Heart right ventricle (tissue), 16 donors: ENCODE measurements around the gene CLEC2D. TPM values are rescaled to one million over a fixed set of nuclear protein-coding genes. Genes with fewer than 3 reads are reported as not detected.
"Not testable (repeated sequence)": the region's sequence is repeated elsewhere in the genome, so short reads cannot be mapped to it uniquely, and the experiment has no call there.

ENCODE experiments used
- ATAC-seq, 8 donors: fragments of 200-7000 bp; cut with Tn5 transposase; one replicate each; pipeline ENCODE4 v1.9.1; 2020; ENCODE audit warnings: mild to moderate bottlenecking in 8 of 8, moderate library complexity in 8 of 8, moderate number of reproducible peaks in 1 of 8
- DNase-seq, 2 donors: peaks; one replicate each; pipeline ENCODE4 v3.0.0-alpha.2; 2020
- H3K27ac ChIP-seq, 10 donors: fragments of 200-600 bp; sonication (generic) in 2 of 10; one replicate each; pipeline versions ENCODE4 v1.5.0 to v1.8.0; 2020 to 2022; ENCODE audit warnings: mild to moderate bottlenecking in 3 of 10
- H3K27me3 ChIP-seq, 7 donors: fragments of 200-600 bp; one replicate each; pipeline ENCODE4 v1.8.0; 2021 to 2022; ENCODE audit warnings: mild to moderate bottlenecking in 2 of 7
- H3K36me3 ChIP-seq, 9 donors: fragments of 200-600 bp; sonication (generic) in 1 of 9; one replicate each; pipeline versions ENCODE4 v1.5.0 to v1.8.0; 2020 to 2022; ENCODE audit warnings: mild to moderate bottlenecking in 2 of 9
- H3K4me1 ChIP-seq, 9 donors: fragments of 200-600 bp; sonication (generic) in 1 of 9; one replicate each; pipeline versions ENCODE4 v1.5.0 to v1.8.0; 2020 to 2022; ENCODE audit warnings: mild to moderate bottlenecking in 4 of 9
- H3K4me3 ChIP-seq, 10 donors: fragments of 200-600 bp; sonication (generic) in 2 of 10; one replicate each; pipeline versions ENCODE4 v1.5.0 to v1.8.0; 2020 to 2022; ENCODE audit warnings: mild to moderate bottlenecking in 7 of 10, moderate library complexity in 2 of 10
- H3K9me3 ChIP-seq, 11 donors: fragments of 200-600 bp in 10 of 11; sonication (generic) in 2 of 11; one replicate each; pipeline versions ENCODE4 v1.5.0 to v1.8.0; 2013 to 2022; ENCODE audit warnings: mild to moderate bottlenecking in 2 of 11, control low read depth in 1 of 11, moderate library complexity in 1 of 11
- CTCF ChIP-seq, 9 donors: fragments of 200-600 bp; sonication (generic) in 2 of 9; IDR thresholded peaks; one replicate each; pipeline versions ENCODE4 v1.5.0 to v1.8.0; 2021 to 2022; ENCODE audit warnings: antibody characterized with exemption in 9 of 9, mild to moderate bottlenecking in 5 of 9, moderate library complexity in 1 of 9
- WGBS, 2 donors: extraction: QIAGEN DNeasy Blood & Tissue Kit; methylation state at CpG; one replicate each; pipeline ENCODE4 v1.1.7; 2013; ENCODE audit warnings: inconsistent platforms in 1 of 2; 5-methylcytosine and 5-hydroxymethylcytosine counted together
- intact Hi-C, 10 donors: fragments of 100-400 bp; cut with DNase I; formaldehyde crosslinking; loops; one replicate each; pipeline versions ENCODE4 v1.11.1 to v1.14.2; 2022
- polyA plus RNA-seq, 2 donors: library from polyadenylated mRNA; stranded (reverse); fragments of 200-250 nt; gene quantifications; one replicate each; pipeline ENCODE4 v1.2.3, GENCODE V29; 2013
- total RNA-seq, 10 donors: library from RNA; stranded (reverse); fragmentation: NEBNext Ultra II Directional in 3 of 10; extraction: Animal tissue kit (Norgen Biotek cat#: 25700) in 3 of 10; gene quantifications; one replicate each; pipeline versions ENCODE4 v1.2.1 to v1.2.4, GENCODE V29; 2021 to 2023
- donor health status: Arrhythmogenic right ventricular cardiomyopathy.
- donor health status: ischemic (EF 13 %, LVEDD 7.1; RV severe dilation, severe dysfunction).
- donor health status: healthy with polysubstance abuse.
- donor health status: DM: no; HTN: yes; CAD: no.
- donor health status: DM: no; HTN: no; CAD: no.
- donor health status: ischemic (EF 25% LVEDD 6.9; RV normal size, moderate dysfunction).
- donor health status: ischemic (EF 25% LVEDD 5.7; RV mildly dilated, moderate dysfunction).
- donor health status: healthy.
- donor health status: DM: yes; HTN: yes; CAD: no.
- donor health status: Ischemic cardiomyopathy.
- donor health status: ischemic (EF 35%, LVEDD 5.7; RV mildly dilated, moderate dysfunction).
- donor health status: nonischemic (EF 11% LVEDD 7.7; RV severe dilation, severe dysfunction).
- donor health status: DM: yes; HTN: yes; CAD: no.
- donor health status: PGD.
- donor health status: ischemic (EF 29% LVEDD 5.4; RV normal size, mild dysfunction).
- donor health status: nonischemic (EF 23%, LVEDD 6.1; RV moderate dilation, normal function).

CLEC2D gene
- total and polyA plus RNA-seq, 12 donors, result 1.2 to 15.6 (median 3.2) TPM

- intact Hi-C loops, result loop anchor here in 5 of 10 donors (2.0 to 10.0 kb wide), 4 partner anchors 48 to 366 kb away; no protein-coding TSS in a partner anchor
- no peak overlapping the region for H3K4me3 ChIP-seq
- DNase-seq (no peak), ATAC-seq (peak in 3 of 8 donors; percentile 27 to 61 (median 36))
- no peak for TF ChIP-seq CTCF (IDR thresholded peaks at IDR 0.05)
- peaks cover 0 to 53% (median 21%) of the 10 kb centered on the region in 9 donors for H3K4me1 ChIP-seq
- WGBS, 2 donors, result 54 to 57% methylated on average over 2 of the region's 2 CpGs
- H3K36me3 ChIP-seq, result peaks cover 0 to 4% (median 0%) of the 10 kb centered on the region in 9 donors
- H3K9me3 ChIP-seq, result peaks cover 0 to 49% (median 15%) of the 10 kb centered on the region in 11 donors
- H3K27me3 ChIP-seq, result no peaks in the 10 kb centered on the region
- H3K27ac ChIP-seq, result peak overlapping the region in 7 of 10 donors; percentile 38 to 76 (median 57)
Measured at GRCh38 chr12:9700606-9700956, 31.1 kb downstream of the CLEC2D start.

- H3K9me3 ChIP-seq, result peaks cover 0 to 44% (median 14%) of the 10 kb centered on the region in 11 donors
- DNase-seq, result no peak
- no peaks in the 10 kb centered on the region for H3K36me3 ChIP-seq
- peak in 1 of 8 donors; percentile 56 for ATAC-seq
- no peak overlapping the region for H3K4me3 ChIP-seq
- peak overlapping the region in 4 of 10 donors; percentile 5 to 76 (median 54) for H3K27ac ChIP-seq
- WGBS, 2 donors, result 94 to 100% methylated on average over 1 of the region's 1 CpG
- H3K27me3 ChIP-seq, result no peaks in the 10 kb centered on the region
- H3K4me1 ChIP-seq, result peaks cover 0 to 63% (median 21%) of the 10 kb centered on the region in 9 donors
- TF ChIP-seq CTCF (IDR thresholded peaks at IDR 0.05), result no peak
- intact Hi-C loops, result loop anchor here in 5 of 10 donors (2.0 to 10.0 kb wide), 4 partner anchors 49 to 367 kb away; no protein-coding TSS in a partner anchor
Measured at GRCh38 chr12:9701380-9702154, 32.1 kb downstream of the CLEC2D start.

GRCh38 chr12:9702255-9702654 is 32.7 kb downstream of the CLEC2D start:
- intact Hi-C loops, result loop anchor here in 5 of 10 donors (5.0 to 10.0 kb wide), 3 partner anchors 50 to 367 kb away; no protein-coding TSS in a partner anchor
- Histone ChIP-seq H3K27me3 (no peaks in the 10 kb centered on the region), H3K4me1 (peaks cover 0 to 69% (median 21%) of the 10 kb centered on the region in 9 donors), H3K4me3 (no peak overlapping the region), H3K27ac (peak overlapping the region in 1 of 10 donors; percentile 48), H3K36me3 (no peaks in the 10 kb centered on the region), H3K9me3 (peaks cover 0 to 37% (median 11%) of the 10 kb centered on the region in 11 donors)
- no peak for TF ChIP-seq CTCF (IDR thresholded peaks at IDR 0.05)
- ATAC-seq, result peak in 2 of 8 donors; percentile 12 to 44
- DNase-seq, result no peak
- WGBS, 2 donors, result 89 to 93% methylated on average over 3 of the region's 3 CpGs

GRCh38 chr12:9704561-9704960 is 35.0 kb downstream of the CLEC2D start:
- not testable (repeated sequence) for H3K4me3 ChIP-seq, DNase-seq, ATAC-seq, H3K27ac ChIP-seq, H3K27me3 ChIP-seq, H3K36me3 ChIP-seq
- WGBS, 2 donors, result 97% methylated on average over 5 of the region's 5 CpGs
- intact Hi-C loops, result loop anchor here in 5 of 10 donors (5.0 to 10.0 kb wide), 3 partner anchors 52 to 370 kb away; no protein-coding TSS in a partner anchor
- H3K4me1 ChIP-seq, result peaks cover 0 to 64% (median 17%) of the 10 kb centered on the region in 9 donors
- H3K9me3 ChIP-seq, result peaks cover 0 to 19% (median 0%) of the 10 kb centered on the region in 11 donors
